ENCODE measurements around the gene AFAP1.

AFAP1 gene

DNA sequence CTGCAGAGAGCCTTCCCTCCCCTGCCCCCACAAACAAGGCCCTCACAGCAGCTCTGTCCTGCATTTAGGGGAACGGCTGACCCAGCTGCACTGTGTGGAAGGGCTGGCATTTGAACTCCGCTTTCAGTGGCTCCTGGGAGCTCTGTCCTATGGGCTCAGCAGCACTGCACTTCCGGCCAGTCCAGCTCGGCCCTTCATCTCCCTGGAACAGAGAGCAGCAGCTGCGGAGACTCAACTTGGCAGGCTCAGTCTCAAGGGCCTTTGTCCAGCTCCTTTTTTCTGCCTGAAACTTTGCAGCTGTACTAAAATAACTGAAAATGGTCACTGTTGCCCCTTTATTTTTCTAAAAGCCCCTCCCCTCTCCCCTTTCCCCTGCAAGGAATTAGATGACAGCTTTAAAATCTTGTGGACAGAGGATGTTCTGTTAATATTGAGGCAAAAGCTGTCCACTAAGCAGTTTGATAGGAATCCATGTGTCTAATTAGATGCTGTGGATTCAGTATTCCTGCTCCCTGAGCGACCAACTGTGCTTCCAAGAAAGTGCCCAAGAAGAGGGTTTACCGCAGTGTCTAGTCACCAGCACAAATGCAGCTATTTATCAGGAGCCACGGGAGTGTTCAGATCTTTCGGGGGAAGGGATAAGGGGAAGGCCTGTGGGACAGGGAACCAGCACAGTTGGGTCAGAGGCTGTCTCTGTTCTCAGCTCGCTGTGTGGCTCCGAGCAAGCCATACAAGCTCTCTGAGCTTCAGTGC lies 133.1 kb downstream of the AFAP1 start:
- Histone ChIP-seq H3K4me3 (ENCODE audit: low read depth, low read length) (no peak overlapping the region), H3K27ac (peak overlapping the region; percentile 78), H3K36me3 (replicated peaks) (peaks cover 56% of the 10 kb centered on the region), H3K27me3 (replicated peaks) (no peaks in the 10 kb centered on the region)
- TF ChIP-seq, protein P1, sequence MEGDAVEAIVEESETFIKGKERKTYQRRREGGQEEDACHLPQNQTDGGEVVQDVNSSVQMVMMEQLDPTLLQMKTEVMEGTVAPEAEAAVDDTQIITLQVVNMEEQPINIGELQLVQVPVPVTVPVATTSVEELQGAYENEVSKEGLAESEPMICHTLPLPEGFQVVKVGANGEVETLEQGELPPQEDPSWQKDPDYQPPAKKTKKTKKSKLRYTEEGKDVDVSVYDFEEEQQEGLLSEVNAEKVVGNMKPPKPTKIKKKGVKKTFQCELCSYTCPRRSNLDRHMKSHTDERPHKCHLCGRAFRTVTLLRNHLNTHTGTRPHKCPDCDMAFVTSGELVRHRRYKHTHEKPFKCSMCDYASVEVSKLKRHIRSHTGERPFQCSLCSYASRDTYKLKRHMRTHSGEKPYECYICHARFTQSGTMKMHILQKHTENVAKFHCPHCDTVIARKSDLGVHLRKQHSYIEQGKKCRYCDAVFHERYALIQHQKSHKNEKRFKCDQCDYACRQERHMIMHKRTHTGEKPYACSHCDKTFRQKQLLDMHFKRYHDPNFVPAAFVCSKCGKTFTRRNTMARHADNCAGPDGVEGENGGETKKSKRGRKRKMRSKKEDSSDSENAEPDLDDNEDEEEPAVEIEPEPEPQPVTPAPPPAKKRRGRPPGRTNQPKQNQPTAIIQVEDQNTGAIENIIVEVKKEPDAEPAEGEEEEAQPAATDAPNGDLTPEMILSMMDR (IDR thresholded peaks at IDR 0.05; ENCODE audit: low read depth, low read length, missing control alignments), result no peak
- DNase-seq, result no peak
- in situ Hi-C loops (cut with HindIII; ENCODE audit: low pct_ligation_motif_present, low sequenced_read_pairs), result no loop called here

DNA sequence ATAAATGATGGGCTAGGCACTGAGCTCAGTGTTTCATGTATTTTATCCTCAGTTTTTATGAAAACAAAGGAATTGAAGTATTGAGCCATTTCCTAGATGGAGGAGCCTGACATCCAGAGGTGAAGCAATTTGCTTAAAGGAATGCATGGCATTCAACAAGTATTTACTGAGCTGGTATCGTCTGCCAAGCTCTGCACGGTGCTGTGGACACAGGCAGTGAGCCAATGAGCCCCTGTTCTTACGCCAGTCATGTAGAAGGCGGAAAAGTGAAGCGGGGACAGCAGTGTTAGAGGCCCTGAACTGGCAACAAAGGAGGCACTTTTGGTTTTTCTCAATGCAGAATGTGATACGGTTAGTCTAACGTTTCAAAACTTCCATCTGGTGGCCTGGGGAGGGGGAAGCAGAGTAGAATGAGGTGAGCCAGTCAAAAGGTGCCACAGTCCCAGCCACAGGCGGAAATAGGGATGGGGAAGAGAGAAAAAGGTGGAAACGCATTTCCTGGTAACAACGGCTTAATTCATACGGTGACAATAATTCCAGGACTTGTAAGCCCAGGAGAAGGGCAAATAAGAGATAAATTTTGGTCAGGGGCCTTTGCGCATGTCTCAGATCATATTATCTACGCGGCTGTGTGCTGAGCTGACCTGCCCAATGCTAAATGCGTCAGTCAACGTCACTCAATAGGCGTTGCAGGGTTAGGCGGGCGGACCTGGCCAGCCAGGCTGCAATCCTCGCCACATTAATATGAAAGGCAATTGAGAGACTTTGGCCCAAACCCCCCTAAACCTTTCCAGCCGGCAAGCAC lies 133.9 kb downstream of the AFAP1 start:
- TF ChIP-seq, protein P1 (IDR thresholded peaks at IDR 0.05; ENCODE audit: low read depth, low read length, missing control alignments), result no peak
- Histone ChIP-seq H3K4me3 (ENCODE audit: low read depth, low read length) (no peak overlapping the region), H3K27ac (peak overlapping the region; percentile 78), H3K27me3 (replicated peaks) (no peaks in the 10 kb centered on the region), H3K36me3 (replicated peaks) (peaks cover 54% of the 10 kb centered on the region)
- peak; percentile 83 for DNase-seq
- in situ Hi-C loops (cut with HindIII; ENCODE audit: low pct_ligation_motif_present, low sequenced_read_pairs), result no loop called here

DNA sequence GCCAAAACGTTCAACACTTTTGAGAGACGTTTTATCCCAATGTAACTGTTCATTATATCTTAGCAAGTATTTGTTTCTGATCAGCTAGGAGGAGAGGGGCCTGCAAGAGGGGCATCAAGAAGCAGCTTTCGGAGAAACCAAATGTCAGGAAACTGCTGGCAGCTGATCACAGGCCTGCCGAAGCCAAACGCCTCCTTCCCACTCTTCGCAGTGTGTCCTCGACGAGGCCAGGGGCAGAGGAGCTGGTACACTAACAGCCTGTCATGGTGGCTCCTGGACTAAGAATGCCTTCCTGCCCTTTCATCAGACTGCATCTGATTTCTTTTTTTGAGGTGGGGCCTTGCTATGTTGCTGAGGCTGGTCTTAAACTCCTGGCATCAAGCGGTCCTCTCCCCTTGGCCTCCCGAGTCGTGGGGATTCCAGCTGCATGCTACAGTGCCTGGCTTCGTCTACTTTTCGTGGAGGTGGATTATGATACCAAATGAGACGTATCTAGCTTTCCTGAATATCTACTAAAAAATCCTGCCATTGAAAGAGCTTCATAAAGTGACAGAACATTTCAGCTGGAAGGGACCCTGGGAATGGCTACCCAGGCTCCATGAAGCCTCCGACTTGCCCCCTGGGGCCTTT lies 134.8 kb downstream of the AFAP1 start:
- TF ChIP-seq, protein P1 (IDR thresholded peaks at IDR 0.05; ENCODE audit: low read depth, low read length, missing control alignments), result no peak
- in situ Hi-C loops (cut with HindIII; ENCODE audit: low pct_ligation_motif_present, low sequenced_read_pairs), result no loop called here
- H3K4me3 ChIP-seq (ENCODE audit: low read depth, low read length), result no peak overlapping the region
- no peak for DNase-seq
- H3K27ac ChIP-seq, result peak overlapping the region; percentile 78
- H3K27me3 ChIP-seq (replicated peaks), result no peaks in the 10 kb centered on the region
- H3K36me3 ChIP-seq (replicated peaks), result peaks cover 54% of the 10 kb centered on the region

DNA sequence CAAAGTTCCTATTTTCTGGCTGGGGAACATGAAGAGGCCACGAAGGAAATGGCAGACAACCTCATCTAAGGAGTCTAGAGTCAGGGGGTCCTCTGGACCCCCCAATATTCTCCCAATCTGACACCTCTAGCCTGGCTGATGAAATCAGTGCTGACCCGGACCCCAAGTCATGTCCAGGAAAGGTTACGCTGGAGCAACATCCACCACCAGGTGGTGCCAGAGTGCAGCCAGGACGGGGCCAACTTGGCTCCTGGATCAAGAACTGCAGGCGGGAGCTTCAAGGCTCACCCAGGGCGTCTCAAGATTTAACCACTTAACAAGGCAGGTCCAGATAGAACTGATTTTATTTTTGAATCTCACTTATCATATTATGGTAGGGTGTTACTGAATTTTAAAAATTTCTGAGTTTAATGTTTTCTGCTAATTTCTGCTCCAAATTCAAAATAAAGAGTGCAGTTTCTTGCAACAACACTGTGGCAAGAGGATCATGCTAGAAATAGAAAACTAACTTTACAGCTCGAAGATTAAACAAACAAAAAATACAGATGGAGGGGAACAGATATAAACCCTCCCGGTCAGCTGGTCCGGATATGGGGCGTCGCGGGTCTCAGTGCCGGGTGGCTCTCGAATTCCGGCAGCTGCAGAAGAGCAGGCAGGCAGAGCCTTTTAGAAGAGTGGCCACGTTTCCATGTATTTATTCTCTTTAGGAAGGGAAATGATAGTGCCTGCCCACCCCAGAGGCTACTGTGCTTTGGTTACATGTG lies 135.5 kb downstream of the AFAP1 start:
- in situ Hi-C loops (cut with HindIII; ENCODE audit: low pct_ligation_motif_present, low sequenced_read_pairs), result no loop called here
- Histone ChIP-seq H3K27ac (peak overlapping the region; percentile 78), H3K27me3 (replicated peaks) (no peaks in the 10 kb centered on the region), H3K4me3 (ENCODE audit: low read depth, low read length) (no peak overlapping the region), H3K36me3 (replicated peaks) (peaks cover 56% of the 10 kb centered on the region)
- peak; percentile 72 for DNase-seq
- TF ChIP-seq, protein P1 (IDR thresholded peaks at IDR 0.05; ENCODE audit: low read depth, low read length, missing control alignments), result peak; percentile 99

DNA sequence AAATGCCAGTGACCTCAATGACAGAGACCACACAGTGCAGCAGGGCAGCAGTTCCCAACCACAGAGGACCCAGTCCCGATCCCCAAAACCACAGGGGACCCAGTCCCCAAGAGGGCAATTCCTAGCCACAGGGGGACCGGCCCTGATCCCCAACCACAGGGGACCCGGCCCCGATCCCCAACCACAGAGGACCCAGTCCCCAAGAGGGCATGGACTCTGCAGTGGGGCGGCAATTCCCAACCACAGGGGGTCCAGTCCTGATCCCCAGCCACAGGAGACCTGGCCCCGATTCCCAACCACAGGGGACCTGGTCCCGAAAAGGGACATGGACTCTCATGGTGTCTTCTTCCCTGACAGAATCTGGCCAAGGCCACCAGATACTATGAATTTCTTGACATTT lies 136.3 kb downstream of the AFAP1 start:
- Histone ChIP-seq H3K36me3 (replicated peaks) (peaks cover 58% of the 10 kb centered on the region), H3K27me3 (replicated peaks) (no peaks in the 10 kb centered on the region), H3K4me3 (ENCODE audit: low read depth, low read length) (no peak overlapping the region), H3K27ac (peak overlapping the region; percentile 13)
- in situ Hi-C loops (cut with HindIII; ENCODE audit: low pct_ligation_motif_present, low sequenced_read_pairs), result no loop called here
- TF ChIP-seq, protein P1 (IDR thresholded peaks at IDR 0.05; ENCODE audit: low read depth, low read length, missing control alignments), result no peak
- no peak for DNase-seq

All from brain microvascular endothelial cell (primary cell).